Fibroblast of upper back skin (primary cell): ENCODE data around the gene SLC37A1.

Experiments used
- DNase-seq: peaks from one replicate; pipeline ENCODE4 v3.0.0-alpha.2; 2013

Gene SLC37A1

DNA sequence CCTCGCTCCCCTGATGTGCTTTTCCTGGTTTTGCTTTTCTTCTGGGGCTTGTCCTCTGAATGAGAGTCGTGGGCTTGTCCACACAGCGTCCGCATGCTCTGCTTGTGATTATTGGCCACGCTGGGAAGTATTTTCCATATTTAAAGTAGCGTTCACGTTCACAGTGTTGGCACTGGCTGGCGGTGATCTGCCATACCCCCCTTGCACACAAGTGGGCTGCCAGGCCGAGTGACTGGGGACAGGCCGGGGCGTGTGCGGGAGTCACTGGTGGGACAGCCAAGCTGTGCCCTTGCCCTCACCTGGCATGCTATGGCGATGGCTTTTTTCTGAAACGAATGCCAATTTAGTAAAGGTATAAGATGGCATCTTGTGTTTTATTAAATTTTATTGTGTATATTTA lies 32.8 kb downstream of the SLC37A1 start:
- no peak for DNase-seq

DNA sequence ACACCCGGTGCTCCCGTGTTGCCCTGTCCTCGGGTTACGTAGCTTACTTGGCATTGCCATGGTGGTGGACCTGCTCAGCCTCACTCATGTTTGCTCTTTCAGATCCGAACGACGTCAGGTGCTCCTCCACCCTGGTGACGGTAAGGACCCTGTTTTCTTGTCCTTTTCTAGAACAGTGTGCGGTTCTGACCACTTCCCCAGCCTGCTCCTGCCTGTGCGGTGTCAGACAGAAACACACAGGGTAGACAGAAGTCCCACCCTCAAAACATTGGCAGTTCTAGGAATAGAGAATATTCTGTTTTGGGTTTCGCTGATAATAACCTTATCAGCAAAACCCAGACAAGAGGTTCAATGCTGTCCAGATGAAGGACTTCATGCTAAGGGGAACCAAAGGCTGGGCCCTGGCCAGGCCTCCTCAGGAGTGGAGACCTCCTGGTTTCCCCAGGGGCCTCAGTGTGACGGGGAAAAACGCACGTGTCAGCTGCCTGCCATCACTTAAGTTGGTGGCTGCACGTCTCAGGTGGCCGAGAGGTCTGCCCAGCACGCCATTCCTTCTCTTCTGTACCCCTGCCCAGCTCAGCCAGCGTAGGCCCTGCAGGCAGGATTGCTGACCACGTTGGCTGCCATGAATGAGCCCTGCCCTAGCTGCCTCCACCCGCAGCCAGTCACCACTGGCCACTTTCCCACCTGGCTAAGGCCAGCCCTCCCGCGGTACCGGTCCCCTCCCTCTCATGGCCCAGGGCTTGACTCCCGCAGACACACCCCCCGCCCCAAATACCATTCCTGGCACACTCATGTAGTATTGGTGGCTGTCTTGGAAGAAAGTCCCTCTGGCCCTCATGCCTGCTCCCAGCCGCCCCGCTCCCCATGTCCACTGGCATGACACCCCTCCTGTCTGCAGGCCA lies 33.6 kb downstream of the SLC37A1 start:
- DNase-seq: no peak

DNA sequence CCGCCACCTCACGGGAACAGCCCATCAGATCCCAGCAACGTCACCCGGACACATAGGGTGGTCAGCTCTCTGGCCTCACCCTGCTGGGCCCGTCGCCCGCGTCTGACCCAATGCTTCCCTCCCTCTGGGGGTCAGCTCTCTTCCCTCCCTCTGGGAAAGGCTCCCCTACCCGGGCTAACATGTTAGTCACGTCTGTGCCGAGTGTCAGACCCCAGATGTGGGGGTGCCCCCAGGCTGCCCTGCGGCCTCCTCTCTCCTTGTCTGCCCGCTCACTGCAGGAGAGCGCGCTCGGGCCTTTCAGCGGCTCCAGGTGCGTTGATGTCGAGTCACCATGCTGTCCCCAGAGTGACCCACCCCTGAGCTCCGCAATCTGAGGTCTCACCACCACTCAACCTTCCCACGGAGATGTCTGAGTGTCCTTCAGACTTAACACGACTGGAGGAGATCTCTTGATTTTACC lies 34.3 kb downstream of the SLC37A1 start:
- DNase-seq: no peak

DNA sequence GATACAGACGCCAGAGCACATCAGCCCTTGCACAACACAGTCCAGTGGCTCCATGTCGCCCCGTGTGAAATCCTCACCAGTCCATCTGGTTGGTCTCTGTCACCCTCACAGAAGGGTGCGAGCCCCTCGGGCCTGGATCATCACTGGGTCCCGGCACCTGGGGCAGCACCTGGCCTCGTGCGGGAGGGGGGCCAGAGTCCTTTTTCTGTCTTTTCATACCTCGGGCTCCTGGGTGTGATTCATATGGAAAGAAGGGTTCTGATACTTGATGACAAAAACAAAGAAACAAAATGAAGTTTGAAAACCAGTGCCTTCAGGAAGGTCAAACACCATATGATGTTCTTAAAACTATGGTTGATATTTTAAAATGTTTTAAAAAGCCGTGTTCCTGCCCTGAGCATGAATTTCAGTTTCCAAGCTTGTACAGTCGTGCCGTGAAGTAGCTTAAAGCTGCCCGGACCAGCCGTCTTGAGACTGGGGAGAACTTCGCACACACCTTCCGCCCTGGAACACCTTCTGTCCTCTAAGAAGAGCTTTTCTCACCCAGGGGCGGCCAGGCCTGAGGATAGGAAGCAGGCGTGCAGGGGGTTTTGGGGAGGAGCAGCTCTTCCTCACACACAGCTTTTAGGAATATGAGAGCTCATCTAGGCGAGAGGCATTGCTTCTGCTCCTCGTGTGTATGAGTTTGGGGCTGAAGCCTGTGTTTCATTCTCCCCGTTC lies 35.2 kb downstream of the SLC37A1 start:
- DNase-seq: no peak

DNA sequence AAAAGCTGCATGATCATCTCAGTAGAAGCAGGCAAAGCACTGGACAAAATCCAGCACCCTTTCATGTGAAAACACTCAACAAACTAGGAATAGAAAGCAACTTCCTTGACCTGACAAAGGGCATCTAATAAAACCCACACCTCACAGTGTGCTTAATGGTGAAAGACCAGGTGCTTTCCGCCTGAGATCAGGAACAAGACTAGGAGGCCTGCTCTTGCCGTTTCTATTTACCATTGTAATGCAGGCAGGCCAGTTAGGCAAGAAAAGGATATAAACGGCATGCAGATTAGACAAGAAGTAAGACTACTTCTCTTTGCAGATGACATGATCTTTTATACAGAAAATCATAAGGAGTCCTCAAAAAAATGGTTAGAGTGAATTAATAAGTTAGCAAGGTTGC lies 37.2 kb downstream of the SLC37A1 start:
- DNase-seq: no peak

DNA sequence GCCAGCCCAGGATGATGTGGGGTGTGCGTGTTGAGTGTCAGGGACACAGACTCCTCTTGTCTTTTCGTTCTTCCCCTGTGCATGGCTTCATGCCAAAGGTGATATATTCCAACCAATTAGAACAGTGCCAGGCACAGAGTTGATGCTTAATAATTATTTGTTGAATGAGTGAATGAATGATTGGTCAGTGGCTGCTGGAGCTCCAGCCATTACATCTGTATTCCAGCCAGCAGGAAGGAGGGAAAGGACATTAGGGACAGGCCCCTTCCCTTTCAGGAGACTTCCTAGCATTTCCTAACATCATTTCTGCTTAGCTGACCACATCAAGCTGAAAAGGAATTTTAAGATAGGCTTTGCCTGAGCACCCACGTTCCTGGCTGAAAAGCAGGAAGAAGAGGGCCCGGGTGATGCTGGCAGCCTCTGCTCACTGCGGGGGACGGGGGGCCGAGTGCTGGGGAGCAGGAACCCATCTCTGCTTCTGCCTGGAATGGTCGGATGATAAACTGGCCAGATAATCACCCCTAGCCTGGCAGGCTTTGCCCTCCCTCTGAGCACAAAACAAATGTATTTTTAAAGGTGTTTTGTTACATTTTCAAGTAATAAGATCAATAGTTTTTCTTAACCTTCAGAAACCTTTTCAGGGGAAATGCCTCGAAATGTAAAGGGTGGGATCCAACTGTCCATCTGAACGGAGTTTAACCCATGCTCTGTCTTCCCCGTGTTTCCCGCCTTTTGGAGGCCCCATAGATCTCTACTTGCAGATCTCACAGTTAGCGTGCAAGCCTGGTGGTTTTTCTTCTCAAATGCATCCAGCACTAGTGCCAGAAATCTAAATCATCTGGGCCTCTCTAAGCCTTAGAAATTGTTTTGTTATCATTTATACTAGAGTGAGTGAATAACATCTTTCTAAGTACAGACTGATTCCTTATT lies 39.0 kb downstream of the SLC37A1 start:
- DNase-seq: no peak

DNA sequence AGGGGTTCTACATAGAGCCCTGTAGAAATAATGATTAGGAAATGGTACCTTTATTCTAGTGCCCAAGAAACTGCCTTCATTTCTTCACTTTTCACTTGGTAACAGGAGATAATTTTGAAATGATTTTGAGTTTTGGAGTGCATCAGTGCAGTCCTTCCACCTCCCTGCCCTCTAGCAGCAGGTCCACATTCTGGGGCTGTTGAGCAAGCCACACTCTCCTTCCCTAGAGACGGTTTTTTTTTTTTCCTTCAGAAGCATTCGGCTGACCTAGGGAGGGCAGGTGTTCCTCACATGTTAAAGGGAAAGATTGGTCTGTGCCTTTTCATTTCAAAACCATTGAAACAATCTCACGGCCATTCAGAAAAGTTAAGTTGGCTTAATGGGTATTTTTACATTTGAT lies 39.8 kb downstream of the SLC37A1 start:
- no peak for DNase-seq

DNA sequence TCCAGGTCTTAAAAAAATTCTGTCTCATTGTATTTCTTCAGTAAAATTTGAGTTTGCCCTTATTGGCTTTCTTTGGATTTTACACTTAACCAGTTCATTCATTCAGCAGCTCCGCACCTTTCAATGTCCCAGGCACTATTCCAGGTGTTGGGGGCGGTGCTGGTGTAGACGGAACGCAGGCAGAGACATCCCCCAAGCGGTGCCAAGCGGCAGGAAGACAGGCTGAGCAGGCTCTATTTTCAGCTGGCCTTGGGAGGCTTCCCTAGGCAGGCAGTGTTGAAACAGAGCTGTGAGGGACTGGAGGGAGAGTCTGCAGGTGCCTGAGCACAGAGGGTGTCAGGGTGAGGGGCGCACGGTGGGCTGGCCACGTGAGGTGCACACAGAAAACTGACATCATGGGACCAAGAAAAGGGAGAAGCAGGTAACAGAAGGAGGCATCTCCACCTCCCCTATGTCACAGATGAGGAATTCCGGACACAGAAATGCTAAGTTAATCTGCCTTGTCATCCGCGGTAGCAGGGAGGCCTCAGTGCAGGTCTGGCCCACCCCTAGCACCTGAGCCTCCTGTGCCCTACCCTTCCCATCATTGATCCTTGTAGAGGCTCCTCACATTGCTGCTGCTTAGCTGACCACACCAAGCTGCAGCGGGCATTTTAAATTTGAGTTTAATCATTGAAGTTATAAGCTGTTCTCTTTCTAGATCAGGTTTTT lies 40.8 kb downstream of the SLC37A1 start:
- DNase-seq: no peak

DNA sequence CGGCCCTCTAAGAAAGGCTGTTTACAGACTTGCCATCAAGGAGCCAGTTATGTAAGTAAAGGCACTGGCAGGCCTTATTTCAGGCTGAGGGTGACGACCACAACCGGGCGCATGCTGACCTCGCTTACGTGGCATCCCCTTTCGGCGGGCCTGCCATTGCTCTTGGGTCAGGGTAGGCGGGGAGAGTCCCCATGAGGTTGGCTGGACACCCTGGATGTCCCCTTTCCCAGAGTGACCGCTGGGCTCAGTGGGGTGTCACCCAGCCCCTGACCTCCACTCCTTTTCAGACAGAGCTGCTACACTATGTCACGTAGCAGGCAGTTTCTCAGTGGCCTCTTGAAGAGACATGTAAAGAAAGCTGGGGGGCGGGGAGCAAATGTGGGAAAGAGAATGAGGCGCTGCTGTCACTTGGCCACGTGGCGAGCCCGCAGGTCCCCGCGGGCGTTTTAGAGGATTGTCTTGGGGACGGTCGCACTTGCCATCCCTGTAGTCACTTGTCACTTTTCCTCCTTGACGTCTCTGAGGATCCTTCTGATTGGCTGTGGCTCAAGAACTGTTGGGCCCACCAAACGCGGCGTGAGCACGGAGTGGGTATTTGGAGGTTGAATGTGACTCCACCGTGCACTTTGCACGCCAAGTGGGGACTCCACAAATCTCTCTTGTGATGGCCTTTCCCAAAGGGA lies 42.2 kb downstream of the SLC37A1 start:
- no peak for DNase-seq

DNA sequence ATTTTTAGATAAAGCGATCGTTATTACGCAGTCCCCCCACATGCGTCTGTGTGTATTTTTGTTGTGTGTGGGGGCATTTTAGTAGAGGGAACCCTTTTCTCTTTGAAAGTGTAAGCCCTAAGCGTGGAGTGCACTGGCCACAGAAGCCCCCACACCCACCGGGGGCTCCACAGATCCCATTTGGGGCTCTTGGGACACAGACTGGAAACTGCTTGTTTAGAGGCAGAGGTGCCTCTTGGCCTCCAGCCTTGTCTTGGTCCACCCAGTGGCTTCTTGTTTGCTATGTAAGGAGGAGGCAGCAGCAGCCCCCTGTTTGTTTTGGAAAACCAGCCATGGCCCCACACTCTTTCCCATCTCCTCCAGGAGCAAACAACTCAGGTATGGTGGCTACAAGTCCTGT lies 42.8 kb downstream of the SLC37A1 start:
- no peak for DNase-seq

DNA sequence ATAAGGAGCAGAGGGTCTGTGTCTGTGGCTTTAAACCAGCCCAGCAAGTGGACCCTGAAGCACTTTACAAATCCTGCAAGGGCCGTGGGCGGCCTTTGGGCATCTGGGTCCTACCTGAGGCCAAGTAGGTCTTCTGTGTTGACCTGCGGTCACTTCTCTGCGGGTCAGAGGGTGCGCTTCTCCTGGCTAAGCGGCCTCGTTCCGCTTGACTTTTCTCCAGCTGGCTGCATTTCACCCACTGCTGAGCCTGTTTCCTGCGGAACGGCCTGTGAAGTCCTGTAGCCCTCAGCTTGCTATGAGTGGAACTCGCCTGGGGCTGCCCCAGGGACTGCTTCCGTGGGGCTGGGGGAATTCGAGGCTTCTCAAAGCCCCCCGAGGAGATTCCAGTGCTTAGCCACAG lies 43.3 kb downstream of the SLC37A1 start:
- no peak for DNase-seq

DNA sequence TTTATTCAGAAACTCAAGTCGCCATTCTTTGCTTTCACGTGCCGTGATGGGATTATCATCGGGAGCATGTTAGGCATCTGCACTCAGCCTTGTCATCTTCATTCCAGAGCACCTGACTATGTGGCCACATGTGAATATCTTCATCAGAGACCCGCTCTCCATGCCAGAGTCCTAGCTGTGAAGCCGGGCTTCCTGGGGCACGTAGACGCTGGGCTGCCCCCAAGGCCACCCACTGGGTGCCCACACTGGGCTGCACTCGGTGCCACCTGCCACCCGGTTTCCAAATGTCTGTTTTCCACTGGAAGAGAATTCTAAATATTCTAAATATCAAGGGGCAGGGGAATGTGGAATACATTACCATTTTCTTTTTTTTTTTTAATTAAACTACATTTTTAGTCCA lies 43.8 kb downstream of the SLC37A1 start:
- no peak for DNase-seq

DNA sequence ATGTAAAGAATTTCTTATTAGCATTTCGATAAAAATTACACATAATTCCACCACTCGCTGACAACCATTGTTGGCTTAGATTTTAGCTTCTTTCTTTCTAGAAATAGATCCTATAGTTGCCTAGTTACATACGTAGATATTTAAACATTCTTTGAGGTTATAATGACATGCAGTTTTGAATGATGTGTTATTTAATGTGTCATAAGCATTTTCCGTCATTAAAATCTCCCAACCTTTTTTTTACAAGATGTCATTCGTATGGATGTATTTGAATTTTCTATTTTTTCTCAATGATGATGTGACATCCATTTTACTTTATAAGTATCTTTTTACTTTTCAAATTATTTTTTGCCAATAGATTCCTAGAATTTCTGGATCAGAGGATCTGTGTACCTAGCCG lies 44.7 kb downstream of the SLC37A1 start:
- DNase-seq: no peak

DNA sequence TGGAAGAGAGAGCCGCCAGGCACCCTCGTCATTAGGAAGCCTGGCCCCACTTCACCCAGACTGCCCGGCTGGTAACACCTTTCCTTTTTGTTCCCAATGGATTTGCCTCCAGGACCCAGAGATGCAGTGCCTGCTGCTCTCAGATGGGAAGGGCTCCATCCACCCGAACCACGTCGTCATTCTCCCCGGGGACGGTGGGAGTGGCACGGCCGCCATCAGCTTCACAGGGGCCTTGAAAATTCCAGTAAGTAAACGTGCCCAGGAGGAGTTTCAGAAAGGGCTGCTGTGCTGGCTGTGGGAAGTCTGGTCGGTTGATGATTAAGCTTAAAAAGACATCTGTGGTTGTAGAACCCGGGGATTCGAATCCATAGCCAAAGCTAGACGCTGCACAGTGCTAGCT lies 45.2 kb downstream of the SLC37A1 start:
- no peak for DNase-seq

DNA sequence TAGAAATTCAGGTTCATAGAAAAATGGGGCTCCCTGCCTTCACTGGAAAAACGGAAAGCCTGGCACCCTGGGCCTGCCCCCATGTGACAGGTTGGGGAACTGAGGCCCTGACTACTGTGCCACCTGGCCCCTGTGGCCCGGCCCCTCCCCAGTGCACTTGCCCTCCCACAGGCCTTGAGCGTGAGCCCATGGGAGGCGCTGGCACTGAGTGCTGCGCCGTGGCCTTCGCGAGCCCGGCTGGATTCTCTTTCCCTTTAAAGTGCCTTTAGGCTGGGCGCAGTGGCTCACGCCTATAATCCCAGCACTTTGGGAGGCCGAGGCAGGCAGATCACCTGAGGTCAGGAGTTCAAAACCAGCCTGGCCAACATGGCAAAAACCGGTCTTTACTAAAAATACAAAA lies 45.7 kb downstream of the SLC37A1 start:
- DNase-seq: no peak

DNA sequence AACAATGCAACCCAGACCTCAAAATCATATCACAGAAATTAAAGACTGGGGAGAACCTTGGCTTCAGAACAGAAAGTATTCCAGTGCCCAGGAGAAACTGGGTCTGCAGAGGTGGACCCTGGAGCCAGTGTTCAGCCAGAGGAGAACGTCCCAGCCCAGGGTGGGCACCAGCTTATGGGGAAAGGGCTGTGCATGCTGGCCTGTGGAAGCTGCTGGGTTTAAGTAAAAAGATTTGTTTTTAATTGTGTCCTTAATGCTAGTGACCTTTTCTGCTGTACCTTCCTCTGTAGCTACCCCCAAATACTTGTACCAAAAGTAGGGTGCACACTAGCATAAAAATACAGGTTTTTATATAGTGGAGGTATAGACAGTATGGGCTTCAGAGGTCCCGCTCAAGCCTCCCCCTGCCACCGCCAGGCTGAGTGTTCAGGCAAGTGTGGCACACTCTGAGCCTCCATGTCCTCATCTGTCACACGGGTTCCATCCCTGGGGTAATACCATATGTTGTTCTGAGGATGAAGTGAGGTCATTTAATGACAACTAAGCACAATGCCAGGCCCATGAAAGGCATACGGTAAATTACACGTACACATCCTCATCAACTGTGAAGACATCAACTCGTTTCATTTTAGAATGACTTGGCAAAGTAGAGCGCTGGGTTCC lies 47.0 kb downstream of the SLC37A1 start:
- no peak for DNase-seq

DNA sequence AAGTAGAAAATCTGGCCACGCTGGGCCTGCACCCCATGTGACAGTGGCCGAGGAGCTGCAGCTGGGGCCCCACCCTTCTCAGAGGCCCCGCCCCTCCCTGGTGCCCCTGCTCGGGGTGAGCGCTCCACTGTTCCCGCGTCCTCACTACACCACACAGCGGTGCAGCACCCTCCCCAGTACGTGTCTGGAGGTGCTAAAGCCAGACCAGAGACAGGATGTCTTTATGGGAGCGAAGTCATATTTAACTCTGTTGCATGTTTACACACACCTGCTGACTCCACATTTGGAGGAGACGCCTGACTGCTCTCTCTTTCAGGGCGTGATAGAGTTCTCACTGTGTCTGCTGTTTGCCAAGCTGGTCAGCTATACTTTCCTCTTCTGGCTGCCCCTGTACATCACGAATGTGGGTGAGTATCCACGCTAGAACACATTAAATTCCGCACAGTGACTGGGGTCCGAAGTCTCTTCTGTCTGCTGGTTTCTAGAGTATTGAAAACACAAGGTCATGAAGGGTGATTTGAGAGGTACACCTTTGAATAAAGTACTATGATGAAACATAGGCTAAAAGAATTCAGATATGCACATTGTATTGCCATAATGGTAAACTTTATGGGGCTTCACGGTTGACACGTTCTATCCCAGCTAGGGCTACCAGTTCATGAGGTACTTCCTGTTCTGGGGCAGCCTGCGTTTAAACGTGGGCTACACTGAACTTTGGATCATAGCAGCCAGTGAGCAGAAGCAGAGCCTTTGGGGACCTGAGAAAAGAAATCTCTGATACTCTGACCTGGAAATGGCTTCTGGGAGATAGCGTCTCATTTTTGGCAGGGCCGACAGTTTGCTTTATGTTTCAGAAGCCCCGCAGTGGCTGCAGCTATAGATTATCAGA lies 48.4 kb downstream of the SLC37A1 start:
- DNase-seq: no peak

DNA sequence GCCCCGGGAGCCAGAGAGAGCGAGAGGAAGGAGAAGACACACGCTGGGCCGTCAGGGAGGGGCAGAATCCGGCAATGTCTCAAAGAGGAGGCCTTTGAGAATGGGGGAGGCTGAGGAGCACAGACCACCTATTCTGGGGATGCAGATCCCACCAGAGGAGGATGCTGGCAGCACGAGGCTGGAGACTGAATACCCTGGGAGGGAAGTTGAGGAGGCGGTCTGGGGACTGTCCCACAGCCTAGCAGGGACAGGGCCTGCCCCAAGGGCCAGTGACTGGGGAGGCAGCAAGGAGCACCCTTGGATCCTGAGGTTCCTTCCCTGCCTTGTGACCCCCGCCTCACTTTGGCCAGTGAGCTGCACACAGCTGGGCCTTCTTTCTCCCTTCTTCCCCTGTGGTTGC lies 49.2 kb downstream of the SLC37A1 start:
- DNase-seq: no peak

DNA sequence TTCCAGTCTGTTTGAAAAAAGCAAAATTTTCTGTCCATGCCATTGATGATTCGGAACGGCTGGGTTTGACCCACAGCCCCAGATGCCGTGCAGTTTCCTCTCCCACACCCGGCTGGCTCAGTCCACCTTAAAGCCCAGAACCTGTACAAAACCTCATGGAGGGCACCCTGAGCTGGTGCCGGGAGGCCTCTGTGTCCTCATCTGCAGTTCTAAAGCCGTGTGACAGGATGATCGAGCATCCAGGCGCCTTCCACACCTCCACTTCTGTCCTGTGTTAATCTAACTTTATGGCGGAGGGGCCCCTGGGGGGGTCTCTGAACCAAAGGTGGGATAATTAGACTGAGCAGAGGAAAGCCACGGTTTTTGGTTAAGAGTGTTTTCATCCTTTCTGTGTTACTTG lies 49.6 kb downstream of the SLC37A1 start:
- DNase-seq: no peak

DNA sequence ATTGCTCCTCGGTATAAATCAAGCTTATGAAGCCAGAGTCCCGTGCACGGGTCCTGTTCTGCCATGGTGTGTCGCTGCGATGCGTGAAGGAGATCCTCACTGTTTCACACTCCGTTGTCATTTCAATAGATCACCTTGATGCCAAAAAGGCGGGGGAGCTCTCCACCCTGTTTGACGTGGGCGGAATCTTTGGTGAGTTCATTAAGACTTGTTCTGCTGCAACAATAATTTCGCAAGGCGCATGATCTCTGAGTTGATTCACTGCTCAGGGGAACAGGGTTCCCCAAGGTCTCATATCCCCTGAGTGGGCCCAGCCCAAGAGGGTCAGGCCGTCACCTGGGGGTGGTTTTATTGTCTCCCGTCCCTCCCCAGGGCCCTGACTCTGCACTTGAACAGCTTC lies 50.0 kb downstream of the SLC37A1 start:
- DNase-seq: no peak
